Measurements from ENCODE around the gene RPL13A.
A peak's percentile ranks its signal among the peaks of the same experiment; 100 is the strongest.

RPL13A gene

GRCh38 chr19:49453757-49454240 is 33.6 kb upstream of the RPL13A start:
- Histone ChIP-seq H3K4me3 (ENCODE audit: low read length, poor library complexity, severe bottlenecking) (peak overlapping the region; percentile 97), H3K36me3 (ENCODE audit: insufficient read depth, low read length) (no peaks in the 10 kb centered on the region; the same call in 1 of the 2 replicates), H3F3A (ENCODE audit: low read depth) (no peaks in the 10 kb centered on the region), H3K9me2 (replicated peaks; ENCODE audit: low read depth, low read length) (no peaks in the 10 kb centered on the region), H4K20me1 (ENCODE audit: insufficient read depth, low read length, poor library complexity, severe bottlenecking) (peaks cover 3% of the 10 kb centered on the region), H3K27me3 (ENCODE audit: insufficient read depth, low read length, poor library complexity, severe bottlenecking) (no peaks in the 10 kb centered on the region), H3K4me2 (ENCODE audit: low read depth, low read length, poor library complexity, severe bottlenecking) (peak overlapping the region; percentile 81), H3K9me3 (ENCODE audit: insufficient read depth, low read depth, low read length) (no peaks in the 10 kb centered on the region), H3K4me1 (ENCODE audit: insufficient read depth, low read length, poor library complexity, severe bottlenecking) (peaks cover 28% of the 10 kb centered on the region), H3K79me2 (ENCODE audit: insufficient read depth, low read length) (peaks cover 50% of the 10 kb centered on the region), H2AFZ (ENCODE audit: low read length) (peak overlapping the region; percentile 20; the same call in 1 of the 2 replicates), H3K9ac (ENCODE audit: low read depth, low read length, poor library complexity, severe bottlenecking) (peak overlapping the region; percentile 99)
- TF ChIP-seq EZH2phosphoT487 (IDR thresholded peaks at IDR 0.05; ENCODE audit: borderline replicate concordance): no peak

GRCh38 chr19:49455773-49456172 is 31.6 kb upstream of the RPL13A start:
- H3F3A ChIP-seq (ENCODE audit: low read depth): no peaks in the 10 kb centered on the region
- no peak overlapping the region for H2AFZ ChIP-seq (ENCODE audit: low read length)
- H3K9ac ChIP-seq (ENCODE audit: low read depth, low read length, poor library complexity, severe bottlenecking): no peak overlapping the region
- H3K27me3 ChIP-seq (ENCODE audit: insufficient read depth, low read length, poor library complexity, severe bottlenecking): no peaks in the 10 kb centered on the region
- H3K4me2 ChIP-seq (ENCODE audit: low read depth, low read length, poor library complexity, severe bottlenecking): no peak overlapping the region
- H3K4me3 ChIP-seq (ENCODE audit: low read length, poor library complexity, severe bottlenecking): no peak overlapping the region
- H3K9me2 ChIP-seq (replicated peaks; ENCODE audit: low read depth, low read length): no peaks in the 10 kb centered on the region
- no peaks in the 10 kb centered on the region for H3K9me3 ChIP-seq (ENCODE audit: insufficient read depth, low read depth, low read length)
- H3K4me1 ChIP-seq (ENCODE audit: insufficient read depth, low read length, poor library complexity, severe bottlenecking): peaks cover 21% of the 10 kb centered on the region
- TF ChIP-seq EZH2phosphoT487 (IDR thresholded peaks at IDR 0.05; ENCODE audit: borderline replicate concordance): no peak
- TF ChIP-seq CTCF (conservative IDR thresholded peaks at IDR 0.05; ENCODE audit: low read length): no peak
- H3K36me3 ChIP-seq (ENCODE audit: insufficient read depth, low read length): no peaks in the 10 kb centered on the region
- H4K20me1 ChIP-seq (ENCODE audit: insufficient read depth, low read length, poor library complexity, severe bottlenecking): no peaks in the 10 kb centered on the region
- peaks cover 37% of the 10 kb centered on the region for H3K79me2 ChIP-seq (ENCODE audit: insufficient read depth, low read length)

- TF ChIP-seq EZH2phosphoT487 (IDR thresholded peaks at IDR 0.05; ENCODE audit: borderline replicate concordance) (no peak), CTCF (conservative IDR thresholded peaks at IDR 0.05; ENCODE audit: low read length) (no peak)
- no peaks in the 10 kb centered on the region for H3K9me2 ChIP-seq (replicated peaks; ENCODE audit: low read depth, low read length)
- H3K4me1 ChIP-seq (ENCODE audit: insufficient read depth, low read length, poor library complexity, severe bottlenecking): peaks cover 21% of the 10 kb centered on the region
- H3K9ac ChIP-seq (ENCODE audit: low read depth, low read length, poor library complexity, severe bottlenecking): no peak overlapping the region
- H3K4me2 ChIP-seq (ENCODE audit: low read depth, low read length, poor library complexity, severe bottlenecking): no peak overlapping the region
- no peaks in the 10 kb centered on the region for H4K20me1 ChIP-seq (ENCODE audit: insufficient read depth, low read length, poor library complexity, severe bottlenecking)
- H3K9me3 ChIP-seq (ENCODE audit: insufficient read depth, low read depth, low read length): no peaks in the 10 kb centered on the region
- H3K27me3 ChIP-seq (ENCODE audit: insufficient read depth, low read length, poor library complexity, severe bottlenecking): no peaks in the 10 kb centered on the region
- H2AFZ ChIP-seq (ENCODE audit: low read length): no peak overlapping the region
- no peaks in the 10 kb centered on the region for H3K36me3 ChIP-seq (ENCODE audit: insufficient read depth, low read length)
- peaks cover 31% of the 10 kb centered on the region for H3K79me2 ChIP-seq (ENCODE audit: insufficient read depth, low read length)
- H3F3A ChIP-seq (ENCODE audit: low read depth): no peaks in the 10 kb centered on the region
- H3K4me3 ChIP-seq (ENCODE audit: low read length, poor library complexity, severe bottlenecking): no peak overlapping the region
These were observed 31.1 kb upstream of the RPL13A start for GRCh38 chr19:49456326-49456725.

- Histone ChIP-seq H3K36me3 (ENCODE audit: insufficient read depth, low read length) (no peaks in the 10 kb centered on the region), H3K4me3 (ENCODE audit: low read length, poor library complexity, severe bottlenecking) (no peak overlapping the region), H3K27me3 (ENCODE audit: insufficient read depth, low read length, poor library complexity, severe bottlenecking) (no peaks in the 10 kb centered on the region), H3K9me3 (ENCODE audit: insufficient read depth, low read depth, low read length) (no peaks in the 10 kb centered on the region), H3K4me1 (ENCODE audit: insufficient read depth, low read length, poor library complexity, severe bottlenecking) (peaks cover 17% of the 10 kb centered on the region), H4K20me1 (ENCODE audit: insufficient read depth, low read length, poor library complexity, severe bottlenecking) (no peaks in the 10 kb centered on the region), H2AFZ (ENCODE audit: low read length) (no peak overlapping the region), H3F3A (ENCODE audit: low read depth) (no peaks in the 10 kb centered on the region), H3K4me2 (ENCODE audit: low read depth, low read length, poor library complexity, severe bottlenecking) (peak overlapping the region; percentile 37), H3K9ac (ENCODE audit: low read depth, low read length, poor library complexity, severe bottlenecking) (peak overlapping the region; percentile 42), H3K9me2 (replicated peaks; ENCODE audit: low read depth, low read length) (no peaks in the 10 kb centered on the region), H3K79me2 (ENCODE audit: insufficient read depth, low read length) (peaks cover 28% of the 10 kb centered on the region)
- TF ChIP-seq EZH2phosphoT487 (IDR thresholded peaks at IDR 0.05; ENCODE audit: borderline replicate concordance) (no peak), CTCF (conservative IDR thresholded peaks at IDR 0.05; ENCODE audit: low read length) (no peak)
These were observed 28.9 kb upstream of the RPL13A start for GRCh38 chr19:49458567-49458903.
